ENCODE results near the gene KATNAL2. TPM values are rescaled to one million over a fixed set of nuclear protein-coding genes. Genes with fewer than 3 reads are reported as not detected.

Gene KATNAL2
- total RNA-seq, 2 experiments from 2014 or later = 1.3 to 1.6 TPM

GRCh38 chr18:47036927-47037578 lies 119.7 kb downstream of the KATNAL2 start:
- no peak overlapping the region for H3K27ac Mint-ChIP-seq
- H3K4me1 Mint-ChIP-seq = no peaks in the 10 kb centered on the region
- no peak overlapping the region for H3K4me3 Mint-ChIP-seq
- DNase-seq = no peak
- peaks cover 4% of the 10 kb centered on the region for H3K36me3 Mint-ChIP-seq
- H3K27me3 Mint-ChIP-seq = no peaks in the 10 kb centered on the region
- peaks cover 2% of the 10 kb centered on the region for H3K9me3 Mint-ChIP-seq

DNA sequence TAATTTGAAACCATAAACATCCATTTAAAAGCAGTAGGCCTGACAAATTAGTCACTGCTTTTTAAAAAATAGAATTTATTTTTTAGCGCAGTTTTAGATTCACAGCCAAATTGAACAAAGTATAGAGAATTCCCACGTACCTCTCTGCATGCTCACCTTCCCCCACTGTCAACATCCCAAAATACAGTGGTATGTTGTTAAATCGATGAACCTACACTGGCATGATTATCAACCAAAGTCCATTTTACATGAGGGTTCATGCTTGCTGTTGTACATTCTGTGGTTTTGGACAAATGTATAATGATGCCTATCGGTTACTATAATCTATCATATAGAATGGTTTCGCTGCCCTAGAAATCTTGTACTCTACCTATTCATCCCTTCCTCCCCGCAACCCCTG lies 123.6 kb downstream of the KATNAL2 start:
- peaks cover 2% of the 10 kb centered on the region for H3K36me3 Mint-ChIP-seq
- no peaks in the 10 kb centered on the region for H3K27me3 Mint-ChIP-seq
- no peaks in the 10 kb centered on the region for H3K4me1 Mint-ChIP-seq
- no peaks in the 10 kb centered on the region for H3K9me3 Mint-ChIP-seq
- no peak for DNase-seq
- no peak overlapping the region for H3K27ac Mint-ChIP-seq
- H3K4me3 Mint-ChIP-seq = no peak overlapping the region

GRCh38 chr18:47050468-47050867 lies 133.1 kb downstream of the KATNAL2 start:
- DNase-seq = no peak
- peaks cover 3% of the 10 kb centered on the region for H3K27me3 Mint-ChIP-seq
- H3K36me3 Mint-ChIP-seq = no peaks in the 10 kb centered on the region
- H3K9me3 Mint-ChIP-seq = no peaks in the 10 kb centered on the region
- H3K4me1 Mint-ChIP-seq = peaks cover 3% of the 10 kb centered on the region
- no peak overlapping the region for H3K27ac Mint-ChIP-seq
- no peak overlapping the region for H3K4me3 Mint-ChIP-seq

DNA sequence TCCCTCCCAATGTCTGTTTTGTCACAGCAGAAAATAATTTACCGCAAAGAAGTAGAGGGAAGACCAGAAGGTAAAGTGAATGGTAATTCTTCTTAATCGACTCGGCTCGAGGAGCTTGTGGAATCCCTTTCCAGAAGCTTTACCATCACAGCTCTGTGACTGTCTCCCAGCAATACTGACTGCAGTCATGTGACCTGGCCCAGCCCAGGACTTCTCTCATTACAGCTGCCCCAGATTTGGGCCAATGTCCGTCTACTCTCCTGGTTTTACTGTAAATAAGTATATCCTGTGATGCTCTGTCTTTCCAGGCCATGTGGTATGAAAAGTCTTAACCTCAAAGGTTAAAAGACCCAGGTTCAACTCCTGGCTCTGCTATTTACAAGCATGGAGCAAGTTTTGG lies 137.0 kb downstream of the KATNAL2 start:
- H3K4me3 Mint-ChIP-seq = no peak overlapping the region
- no peak overlapping the region for H3K27ac Mint-ChIP-seq
- DNase-seq = no peak
- peaks cover 3% of the 10 kb centered on the region for H3K4me1 Mint-ChIP-seq
- H3K36me3 Mint-ChIP-seq = no peaks in the 10 kb centered on the region
- H3K9me3 Mint-ChIP-seq = no peaks in the 10 kb centered on the region
- H3K27me3 Mint-ChIP-seq = peaks cover 3% of the 10 kb centered on the region

DNA sequence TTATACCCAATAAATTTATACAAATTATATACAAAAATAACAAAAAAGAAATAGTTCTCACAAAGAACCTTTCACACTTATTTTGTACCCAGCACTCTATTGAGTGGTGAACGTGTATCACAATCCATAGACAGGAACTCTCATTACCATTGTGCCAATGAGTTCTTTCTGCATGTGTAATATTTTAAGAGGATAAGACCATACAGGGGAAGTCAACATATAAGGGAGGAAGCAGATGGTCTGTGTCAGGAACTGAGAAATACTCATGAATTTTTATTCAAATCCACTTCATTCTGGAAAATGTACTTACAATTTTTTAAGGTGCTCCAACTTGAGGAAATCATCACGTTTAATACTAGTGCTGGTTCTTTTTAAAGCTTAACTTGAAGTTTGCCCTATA lies 145.1 kb downstream of the KATNAL2 start:
- no peak overlapping the region for H3K4me3 Mint-ChIP-seq
- no peaks in the 10 kb centered on the region for H3K36me3 Mint-ChIP-seq
- DNase-seq = no peak
- no peaks in the 10 kb centered on the region for H3K4me1 Mint-ChIP-seq
- H3K27me3 Mint-ChIP-seq = no peaks in the 10 kb centered on the region
- H3K9me3 Mint-ChIP-seq = no peaks in the 10 kb centered on the region
- no peak overlapping the region for H3K27ac Mint-ChIP-seq

DNA sequence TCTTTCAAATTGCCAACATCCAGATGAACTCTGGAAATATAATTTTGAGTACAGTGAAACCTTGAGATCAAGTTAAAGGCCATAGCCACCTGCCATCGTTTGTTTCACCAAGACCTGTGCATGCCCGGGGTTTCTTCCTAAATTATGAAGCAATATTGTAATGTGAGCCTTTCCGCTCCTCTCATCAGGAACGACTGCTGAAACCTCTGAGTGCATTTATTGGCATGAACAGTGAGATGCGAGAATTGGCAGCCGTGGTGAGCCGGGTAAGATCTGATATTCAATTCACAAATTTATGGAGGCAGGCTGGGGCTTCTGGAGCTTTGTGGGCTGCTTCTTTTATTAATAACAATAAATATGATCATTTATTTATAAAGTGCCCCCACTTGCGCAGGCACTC lies 145.7 kb downstream of the KATNAL2 start:
- no peaks in the 10 kb centered on the region for H3K36me3 Mint-ChIP-seq
- H3K27ac Mint-ChIP-seq = no peak overlapping the region

GRCh38 chr18:47067648-47068047 lies 150.2 kb downstream of the KATNAL2 start:
- Mint-ChIP-seq H3K36me3 (no peaks in the 10 kb centered on the region), H3K4me3 (no peak overlapping the region), H3K9me3 (no peaks in the 10 kb centered on the region), H3K27me3 (no peaks in the 10 kb centered on the region), H3K4me1 (no peaks in the 10 kb centered on the region), H3K27ac (no peak overlapping the region)
- DNase-seq = no peak

More for the DNA sequence above, 145.7 kb downstream of the KATNAL2 start:
- no peaks in the 10 kb centered on the region for H3K9me3 Mint-ChIP-seq
- no peak for DNase-seq
- H3K4me1 Mint-ChIP-seq = no peaks in the 10 kb centered on the region
- H3K27me3 Mint-ChIP-seq = no peaks in the 10 kb centered on the region
- no peak overlapping the region for H3K4me3 Mint-ChIP-seq

GRCh38 chr18:47075098-47075883 lies 157.9 kb downstream of the KATNAL2 start:
- Mint-ChIP-seq H3K4me3 (no peak overlapping the region), H3K27me3 (no peaks in the 10 kb centered on the region)

DNA sequence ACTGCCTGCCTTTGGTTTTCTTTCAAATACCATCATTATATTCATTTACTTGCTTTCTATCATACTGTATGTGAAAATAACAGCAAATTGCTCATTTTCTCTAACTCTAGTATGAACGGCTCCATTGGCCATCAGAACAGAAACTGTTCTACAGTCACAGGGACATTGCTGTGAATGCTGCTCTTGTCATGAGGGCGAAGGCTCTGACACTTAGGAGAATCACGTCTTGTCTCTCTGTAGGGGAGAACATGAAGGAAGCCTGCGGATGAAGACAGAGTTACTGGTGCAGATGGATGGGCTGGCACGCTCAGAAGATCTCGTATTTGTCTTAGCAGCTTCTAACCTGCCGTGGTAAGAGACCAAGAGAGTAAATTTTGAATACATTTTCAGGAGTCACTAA lies 159.7 kb downstream of the KATNAL2 start:
- Mint-ChIP-seq H3K27ac (no peak overlapping the region), H3K9me3 (no peaks in the 10 kb centered on the region), H3K36me3 (no peaks in the 10 kb centered on the region), H3K4me1 (peaks cover 4% of the 10 kb centered on the region), H3K4me3 (no peak overlapping the region), H3K27me3 (no peaks in the 10 kb centered on the region)
- DNase-seq = no peak

More at GRCh38 chr18:47075098-47075883, 157.9 kb downstream of the KATNAL2 start:
- no peaks in the 10 kb centered on the region for H3K9me3 Mint-ChIP-seq
- DNase-seq = no peak
- no peak overlapping the region for H3K27ac Mint-ChIP-seq
- H3K4me1 Mint-ChIP-seq = peaks cover 4% of the 10 kb centered on the region
- no peaks in the 10 kb centered on the region for H3K36me3 Mint-ChIP-seq

- peaks cover 4% of the 10 kb centered on the region for H3K4me1 Mint-ChIP-seq
Measured at GRCh38 chr18:47080872-47081271, 163.5 kb downstream of the KATNAL2 start.

DNA sequence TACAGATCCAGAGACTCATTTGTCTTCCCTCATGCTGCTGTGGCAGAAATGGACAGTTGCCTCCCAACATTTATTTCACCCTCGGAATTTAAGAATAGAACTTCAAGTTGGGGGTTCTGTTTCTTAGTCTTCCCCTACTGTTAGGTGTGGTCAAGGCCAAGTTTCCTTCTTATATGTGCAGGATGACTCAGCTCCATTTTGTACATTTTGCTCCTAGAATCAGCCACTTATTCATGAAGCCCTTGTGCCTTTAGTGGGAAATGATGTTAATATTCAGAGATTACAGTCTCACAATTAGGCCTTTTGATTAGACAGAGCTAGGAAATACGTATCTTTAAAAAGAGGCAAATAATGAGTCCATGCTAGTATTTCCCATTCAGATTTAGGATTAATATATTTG lies 164.2 kb downstream of the KATNAL2 start:
- no peak overlapping the region for H3K27ac Mint-ChIP-seq
- no peak overlapping the region for H3K4me3 Mint-ChIP-seq
- H3K36me3 Mint-ChIP-seq = peaks cover 2% of the 10 kb centered on the region
- peaks cover 4% of the 10 kb centered on the region for H3K4me1 Mint-ChIP-seq
- no peaks in the 10 kb centered on the region for H3K27me3 Mint-ChIP-seq
- no peak for DNase-seq
- H3K9me3 Mint-ChIP-seq = no peaks in the 10 kb centered on the region

More at GRCh38 chr18:47080872-47081271, 163.5 kb downstream of the KATNAL2 start:
- peaks cover 2% of the 10 kb centered on the region for H3K36me3 Mint-ChIP-seq
- no peak overlapping the region for H3K27ac Mint-ChIP-seq
- H3K4me3 Mint-ChIP-seq = no peak overlapping the region
- no peaks in the 10 kb centered on the region for H3K27me3 Mint-ChIP-seq
- H3K9me3 Mint-ChIP-seq = no peaks in the 10 kb centered on the region
- DNase-seq = no peak

- no peaks in the 10 kb centered on the region for H3K4me1 Mint-ChIP-seq
- no peak overlapping the region for H3K27ac Mint-ChIP-seq
- H3K27me3 Mint-ChIP-seq = no peaks in the 10 kb centered on the region
- H3K36me3 Mint-ChIP-seq = peaks cover 4% of the 10 kb centered on the region
- DNase-seq = no peak
- no peaks in the 10 kb centered on the region for H3K9me3 Mint-ChIP-seq
- H3K4me3 Mint-ChIP-seq = no peak overlapping the region
Measured at GRCh38 chr18:47087676-47088075, 170.3 kb downstream of the KATNAL2 start.

- Mint-ChIP-seq H3K27me3 (no peaks in the 10 kb centered on the region), H3K4me1 (peaks cover 1% of the 10 kb centered on the region), H3K4me3 (no peak overlapping the region)
Measured at GRCh38 chr18:47095810-47096209, 178.4 kb downstream of the KATNAL2 start.

DNA sequence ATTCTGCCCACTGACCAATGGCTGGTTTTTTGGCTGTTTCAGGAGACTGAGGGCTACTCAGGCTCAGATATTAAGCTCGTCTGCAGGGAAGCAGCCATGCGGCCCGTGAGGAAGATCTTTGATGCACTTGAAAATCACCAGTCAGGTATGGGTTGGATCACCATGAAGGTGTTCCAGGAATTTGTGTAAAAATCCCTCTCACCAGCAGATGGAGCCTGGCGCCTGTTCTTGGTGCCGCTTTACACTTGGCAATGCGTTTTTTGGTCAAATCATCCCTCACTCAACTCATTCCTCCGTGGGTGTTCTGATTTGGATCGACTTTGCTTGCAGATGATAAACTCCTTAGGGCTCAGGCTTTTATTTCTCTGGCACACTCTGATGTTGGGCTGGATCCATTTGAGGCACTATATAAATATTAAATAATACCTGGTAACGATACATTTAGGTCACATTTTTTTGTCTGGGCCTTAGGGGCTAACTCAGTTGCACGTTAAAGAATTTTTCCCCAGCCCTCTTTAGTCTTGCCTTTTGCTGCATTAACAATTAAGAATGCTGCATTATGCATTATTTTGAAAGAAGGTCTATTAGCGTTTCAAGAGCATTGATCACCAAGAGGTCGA lies 182.9 kb downstream of the KATNAL2 start:
- DNase-seq = peak; percentile 37
- Mint-ChIP-seq H3K4me1 (peaks cover 1% of the 10 kb centered on the region), H3K4me3 (no peak overlapping the region), H3K27ac (no peak overlapping the region), H3K9me3 (no peaks in the 10 kb centered on the region), H3K27me3 (no peaks in the 10 kb centered on the region), H3K36me3 (peaks cover 3% of the 10 kb centered on the region)

More at GRCh38 chr18:47095810-47096209, 178.4 kb downstream of the KATNAL2 start:
- Mint-ChIP-seq H3K27ac (no peak overlapping the region), H3K36me3 (peaks cover 3% of the 10 kb centered on the region), H3K9me3 (no peaks in the 10 kb centered on the region)
- no peak for DNase-seq

DNA sequence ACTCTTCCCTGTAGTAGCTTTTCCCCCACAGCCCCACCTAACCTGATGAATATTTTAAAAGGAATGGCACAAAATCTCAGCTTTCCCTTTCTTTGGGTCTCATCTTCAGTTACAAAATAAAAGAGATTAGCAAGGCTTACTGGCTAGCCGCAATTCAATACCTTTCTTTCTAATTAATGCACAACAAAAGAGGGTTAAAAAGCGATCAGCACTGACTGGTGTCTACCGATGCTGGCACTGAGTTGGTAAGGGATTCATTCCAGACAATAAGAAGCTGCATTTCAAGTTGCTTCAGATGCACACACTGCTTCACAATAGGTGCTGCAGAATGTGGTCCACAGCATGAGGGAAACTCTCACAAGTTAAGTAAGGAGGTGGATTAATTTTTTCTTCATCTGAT lies 191.0 kb downstream of the KATNAL2 start:
- no peaks in the 10 kb centered on the region for H3K9me3 Mint-ChIP-seq

More for the DNA sequence above, 191.0 kb downstream of the KATNAL2 start:
- Mint-ChIP-seq H3K4me3 (no peak overlapping the region), H3K27ac (no peak overlapping the region), H3K36me3 (peaks cover 2% of the 10 kb centered on the region), H3K27me3 (no peaks in the 10 kb centered on the region), H3K4me1 (no peaks in the 10 kb centered on the region)
- DNase-seq = no peak

All from activated naive CD8-positive, alpha-beta T cell treated with anti-CD3 and anti-CD28 coated beads for 36 hours (primary cell).